A673 (cell line): ENCODE measurements around the gene RABIF. TPM values are rescaled to one million over a fixed set of nuclear protein-coding genes. Genes with fewer than 3 reads are reported as not detected.
"Not testable (repeated sequence)": the region's sequence is repeated elsewhere in the genome, so short reads cannot be mapped to it uniquely, and the experiment has no call there.

ENCODE experiments used
- Bru-seq: library from RNA; stranded (reverse); fragments of 400-500 nt; gene quantifications from one replicate; lab custom pipeline; 2021; lab: Mats Ljungman, UMichigan
- BruChase-seq, 2 experiments: library from RNA; stranded (reverse); fragments of 400-500 nt; gene quantifications; one replicate each; lab custom pipeline; 2021; lab: Mats Ljungman, UMichigan
- BruUV-seq: library from RNA; stranded (reverse); fragments of 400-500 nt; replicated peaks from 2 replicates; lab custom pipeline; 2021; lab: Mats Ljungman, UMichigan
- CTCF ChIA-PET: fragments of 300-600 bp; sonication (Branson Sonifier 250); formaldehyde crosslinking; loops from one replicate; lab custom pipeline; 2022; ENCODE audit warnings: antibody characterized with exemption; lab: Charles Lee
- POLR2A ChIA-PET: fragments of 300-600 bp; sonication (Branson Sonifier 250); formaldehyde crosslinking; loops from one replicate; lab custom pipeline; 2022; ENCODE audit warnings: antibody characterized with exemption; ENCODE audit not compliant: low non-redundant PET; lab: Charles Lee
- DNase-seq: peaks from one replicate; pipeline ENCODE4 v3.0.0-alpha.2; 2015; ENCODE audit warnings: low spot score
- H3K27ac ChIP-seq: fragments of 200-600 bp; sonication (generic); 2 replicates; pipeline ENCODE4 v1.5.1; 2016; ENCODE audit warnings: mixed run types, low read depth, mild to moderate bottlenecking, mixed read lengths, antibody characterized with exemption, low read length; ENCODE audit not compliant: poor library complexity, severe bottlenecking
- H3K27me3 ChIP-seq: fragments of 200-600 bp; sonication (generic); replicated peaks from 2 replicates; pipeline ENCODE4 v1.6.1; 2017; ENCODE audit warnings: mixed run types, low read depth, mild to moderate bottlenecking, mixed read lengths, antibody characterized with exemption, low read length; ENCODE audit not compliant: insufficient read depth, poor library complexity
- H3K36me3 ChIP-seq: fragments of 200-600 bp; sonication (generic); 2 replicates; pipeline ENCODE4 v1.6.1; 2016; ENCODE audit warnings: mixed run types, mild to moderate bottlenecking, mixed read lengths, antibody characterized with exemption, low read length; ENCODE audit not compliant: insufficient read depth, poor library complexity, severe bottlenecking
- H3K4me1 ChIP-seq: fragments of 200-600 bp; sonication (generic); 2 replicates; pipeline ENCODE4 v1.6.1; 2017; ENCODE audit warnings: mixed run types, mild to moderate bottlenecking, mixed read lengths, antibody characterized with exemption, low read length; ENCODE audit not compliant: insufficient read depth, poor library complexity, severe bottlenecking
- H3K4me3 ChIP-seq: fragments of 200-600 bp; sonication (generic); 2 replicates; pipeline ENCODE4 v1.5.1; 2016; ENCODE audit warnings: low read depth, mixed run types, mild to moderate bottlenecking, mixed read lengths, low read length; ENCODE audit not compliant: poor library complexity, severe bottlenecking
- H3K9me3 ChIP-seq: fragments of 200-600 bp; sonication (generic); 2 replicates; pipeline ENCODE4 v1.6.1; 2016; ENCODE audit warnings: mixed run types, low read depth, mild to moderate bottlenecking, mixed read lengths, antibody characterized with exemption, low read length; ENCODE audit not compliant: poor library complexity, severe bottlenecking
- CTCF ChIP-seq: fragments of 300-800, 200-600 bp; sonication (generic); conservative IDR thresholded peaks from 2 replicates; pipeline ENCODE4 v1.5.1; 2017; ENCODE audit warnings: low read depth, mild to moderate bottlenecking, antibody characterized with exemption, low read length, moderate library complexity, mixed read lengths
- EZH2 ChIP-seq: fragments of 200-600 bp; sonication (generic); IDR thresholded peaks from 2 replicates; pipeline ENCODE4 v1.6.1; 2017; ENCODE audit warnings: borderline replicate concordance, low read depth, mild to moderate bottlenecking, mixed read lengths, antibody characterized with exemption, low read length; ENCODE audit not compliant: poor library complexity, severe bottlenecking
- intact Hi-C: fragments of 100-400 bp; cut with micrococcal nuclease; formaldehyde crosslinking; loops from one replicate; pipeline ENCODE4 v1.10.0; 2022; ENCODE audit not compliant: unreplicated experiment
- long read RNA-seq: library from polyadenylated mRNA; stranded (forward); transcript quantifications from one replicate; pipeline ENCODE4 v2.0.0, GENCODE V29; 2022
- total RNA-seq: library from RNA; stranded (reverse); gene quantifications from 2 replicates; pipeline ENCODE4 v1.2.3, GENCODE V29; 2021

RABIF gene
- total RNA-seq (11.1 and 12.2 TPM in 2 replicates), Bru-seq, nascent RNA (percentile 76 among the genes with signal in this experiment), BruChase-seq, experiment 1, labeled RNA remaining after a 2-hour chase (percentile 71 among the genes with signal in this experiment), BruChase-seq, experiment 2, labeled RNA remaining after a 6-hour chase (percentile 72 among the genes with signal in this experiment)
- long read RNA-seq, transcript RABIF-201 (2 exons, 2,430 nt) = major isoform, 44 of 47 reads
- long read RNA-seq, partial matches to known transcripts = 0 of 47 reads
- long read RNA-seq, other reads (novel, unspliced or antisense) = 3 of 47 reads

GRCh38 chr1:202888531-202889360 lies at the start of gene RABIF:
Gene RABIF, minus strand, starts transcription at chr1:202889149. Its CDS starts 51 bp downstream, at chr1:202889098.
- Histone ChIP-seq H3K27ac (peak within 1 kb of the TSS; percentile 84), H3K4me1 (no peaks in the 10 kb centered on the region), H3K9me3 (no peaks in the 10 kb centered on the region), H3K4me3 (peak within 1 kb of the TSS; percentile 73), H3K27me3 (no peaks in the 10 kb centered on the region), H3K36me3 (peaks cover 16% of the 10 kb centered on the region)
- 0 out of 2 replicates have a peak, but pooled peaks have one; percentile 18 for TF ChIP-seq CTCF
- no peak for TF ChIP-seq EZH2
- DNase-seq = peak; percentile 98
- ChIA-PET POLR2A (no interaction called here), CTCF (no interaction called here)
- intact Hi-C loops = no loop called here
- no TSS peak for BruUV-seq

- POLR2A ChIA-PET = no interaction called here
- H3K9me3 ChIP-seq = no peaks in the 10 kb centered on the region
- no peak for DNase-seq
- H3K27me3 ChIP-seq = no peaks in the 10 kb centered on the region
- H3K4me3 ChIP-seq = no peak overlapping the region
- H3K27ac ChIP-seq = no peak overlapping the region
- H3K4me1 ChIP-seq = no peaks in the 10 kb centered on the region
- BruUV-seq = no TSS peak
- CTCF ChIA-PET = no interaction called here
- TF ChIP-seq EZH2 (no peak), CTCF (no peak)
- intact Hi-C loops = no loop called here
- H3K36me3 ChIP-seq = peaks cover 31% of the 10 kb centered on the region
Observed at GRCh38 chr1:202938287-202938925, 49.5 kb upstream of the RABIF start.

GRCh38 chr1:202936409-202936808 lies 47.5 kb upstream of the RABIF start:
- H3K4me1 ChIP-seq, BruUV-seq, CTCF ChIA-PET, H3K9me3 ChIP-seq, DNase-seq, H3K27me3 ChIP-seq, H3K27ac ChIP-seq, POLR2A ChIA-PET, intact Hi-C loops, H3K4me3 ChIP-seq: not testable (repeated sequence)
- peaks cover 11% of the 10 kb centered on the region for H3K36me3 ChIP-seq
